Middle frontal gyrus (tissue), 1 donor: Measurements from ENCODE around the gene NCOA1.

Experiments used
- DNase-seq: peaks from one replicate; pipeline ENCODE4 v3.0.0-alpha.2; 2015; ENCODE audit warnings: low spot score; ENCODE audit errors: extremely low spot score

Gene NCOA1

GRCh38 chr2:24682304-24682703 is 191.2 kb downstream of the NCOA1 start:
- DNase-seq, result no peak

GRCh38 chr2:24683408-24683807 is 192.4 kb downstream of the NCOA1 start:
- no peak for DNase-seq

GRCh38 chr2:24690524-24690923 is 199.5 kb downstream of the NCOA1 start:
- no peak for DNase-seq

GRCh38 chr2:24691806-24692205 is 200.8 kb downstream of the NCOA1 start:
- no peak for DNase-seq

- DNase-seq, result no peak
These were observed 206.7 kb downstream of the NCOA1 start for GRCh38 chr2:24697792-24698191.

GRCh38 chr2:24702800-24703199 is 211.7 kb downstream of the NCOA1 start:
- no peak for DNase-seq

GRCh38 chr2:24704692-24705091 is 213.6 kb downstream of the NCOA1 start:
- no peak for DNase-seq

- DNase-seq, result no peak
These were observed 216.1 kb downstream of the NCOA1 start for GRCh38 chr2:24707143-24707542.

GRCh38 chr2:24708537-24709152 is 217.6 kb downstream of the NCOA1 start:
- no peak for DNase-seq

GRCh38 chr2:24710806-24711205 is 219.8 kb downstream of the NCOA1 start:
- no peak for DNase-seq

- DNase-seq, result no peak
These were observed 220.8 kb downstream of the NCOA1 start for GRCh38 chr2:24711865-24712264.

GRCh38 chr2:24712296-24712695 is 221.2 kb downstream of the NCOA1 start:
- DNase-seq, result no peak

GRCh38 chr2:24717263-24717951 is 226.4 kb downstream of the NCOA1 start:
- DNase-seq, result no peak

- no peak for DNase-seq
These were observed 229.3 kb downstream of the NCOA1 start for GRCh38 chr2:24720310-24720709.

- peak; percentile 73 for DNase-seq
These were observed 230.4 kb downstream of the NCOA1 start for GRCh38 chr2:24721470-24721869.

- no peak for DNase-seq
These were observed 231.2 kb downstream of the NCOA1 start for GRCh38 chr2:24722141-24722790.

GRCh38 chr2:24723191-24723590 is 232.1 kb downstream of the NCOA1 start:
- no peak for DNase-seq

- no peak for DNase-seq
These were observed 232.6 kb downstream of the NCOA1 start for GRCh38 chr2:24723665-24724064.

GRCh38 chr2:24724111-24724775 is 233.2 kb downstream of the NCOA1 start:
- DNase-seq, result no peak

GRCh38 chr2:24725956-24726355 is 234.9 kb downstream of the NCOA1 start:
- no peak for DNase-seq

GRCh38 chr2:24730481-24730880 is 239.4 kb downstream of the NCOA1 start:
- DNase-seq, result no peak

GRCh38 chr2:24731040-24731439 is 240.0 kb downstream of the NCOA1 start:
- no peak for DNase-seq
